ENCODE results near the gene S100A13. TPM values are rescaled to one million over a fixed set of nuclear protein-coding genes. Genes with fewer than 3 reads are reported as not detected.

S100A13 gene
- total RNA-seq, 4 donors from 2014 or later = 33.8 to 67.8 (median 45.5) TPM

GRCh38 chr1:153609585-153609907 is 17.8 kb downstream of the S100A13 start:
- Histone ChIP-seq H3K4me3 (peak overlapping the region in 2 of 4 donors; percentile 25 to 32), H3K9me3 (no peaks in the 10 kb centered on the region), H3K27ac (peak overlapping the region; percentile 89 to 97 (median 92)), H3K36me3 (peaks cover 0 to 19% (median 3%) of the 10 kb centered on the region in 4 donors), H3K4me1 (peaks cover 29 to 60% (median 44%) of the 10 kb centered on the region in 4 donors), H3K27me3 (no peaks in the 10 kb centered on the region)
- intact Hi-C loops (cut with DNase I; ENCODE audit: low total_unique reads) (no loop called here), in situ Hi-C loops (cut with MboI; ENCODE audit: low pct_ligation_motif_present in 1 of 4, low pct_unique_long_range_greater_than_20kb in 1 of 4, low sequenced_read_pairs in 3 of 4) (no loop called here)
- no peak for DNase-seq
- WGBS, 2 donors (ENCODE audit: low coverage in 1 of 2) = 47 to 80% methylated on average over 3 to 6 of the region's 6 CpGs
- TF ChIP-seq POLR2A (IDR thresholded peaks at IDR 0.05) (no peak), EP300 (IDR thresholded peaks at IDR 0.05; ENCODE audit: low read depth) (no peak), POLR2AphosphoS5 (IDR thresholded peaks at IDR 0.05) (no peak)
- TF ChIP-seq, protein P1, sequence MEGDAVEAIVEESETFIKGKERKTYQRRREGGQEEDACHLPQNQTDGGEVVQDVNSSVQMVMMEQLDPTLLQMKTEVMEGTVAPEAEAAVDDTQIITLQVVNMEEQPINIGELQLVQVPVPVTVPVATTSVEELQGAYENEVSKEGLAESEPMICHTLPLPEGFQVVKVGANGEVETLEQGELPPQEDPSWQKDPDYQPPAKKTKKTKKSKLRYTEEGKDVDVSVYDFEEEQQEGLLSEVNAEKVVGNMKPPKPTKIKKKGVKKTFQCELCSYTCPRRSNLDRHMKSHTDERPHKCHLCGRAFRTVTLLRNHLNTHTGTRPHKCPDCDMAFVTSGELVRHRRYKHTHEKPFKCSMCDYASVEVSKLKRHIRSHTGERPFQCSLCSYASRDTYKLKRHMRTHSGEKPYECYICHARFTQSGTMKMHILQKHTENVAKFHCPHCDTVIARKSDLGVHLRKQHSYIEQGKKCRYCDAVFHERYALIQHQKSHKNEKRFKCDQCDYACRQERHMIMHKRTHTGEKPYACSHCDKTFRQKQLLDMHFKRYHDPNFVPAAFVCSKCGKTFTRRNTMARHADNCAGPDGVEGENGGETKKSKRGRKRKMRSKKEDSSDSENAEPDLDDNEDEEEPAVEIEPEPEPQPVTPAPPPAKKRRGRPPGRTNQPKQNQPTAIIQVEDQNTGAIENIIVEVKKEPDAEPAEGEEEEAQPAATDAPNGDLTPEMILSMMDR (IDR thresholded peaks at IDR 0.05) = no peak

GRCh38 chr1:153608742-153609584 is 18.3 kb downstream of the S100A13 start:
- in situ Hi-C loops (cut with MboI; ENCODE audit: low pct_ligation_motif_present in 1 of 4, low pct_unique_long_range_greater_than_20kb in 1 of 4, low sequenced_read_pairs in 3 of 4) = no loop called here
- TF ChIP-seq, protein P1 (IDR thresholded peaks at IDR 0.05) = no peak
- TF ChIP-seq POLR2AphosphoS5 (IDR thresholded peaks at IDR 0.05) (peak; percentile 60 to 82 (median 76)), POLR2A (IDR thresholded peaks at IDR 0.05) (peak; percentile 41), EP300 (IDR thresholded peaks at IDR 0.05; ENCODE audit: low read depth) (no peak)
- 36 to 43% methylated on average over 1 to 19 of the region's 19 CpGs for WGBS, 2 donors (ENCODE audit: low coverage in 1 of 2)
- Histone ChIP-seq H3K27ac (peak overlapping the region; percentile 89 to 97 (median 92)), H3K27me3 (no peaks in the 10 kb centered on the region), H3K9me3 (no peaks in the 10 kb centered on the region), H3K4me3 (peak overlapping the region in 2 of 4 donors; percentile 25 to 32), H3K36me3 (peaks cover 0 to 19% (median 3%) of the 10 kb centered on the region in 4 donors), H3K4me1 (peaks cover 29 to 54% (median 41%) of the 10 kb centered on the region in 4 donors)
- intact Hi-C loops (cut with DNase I; ENCODE audit: low total_unique reads) = no loop called here
- peak; percentile 88 for DNase-seq

DNA sequence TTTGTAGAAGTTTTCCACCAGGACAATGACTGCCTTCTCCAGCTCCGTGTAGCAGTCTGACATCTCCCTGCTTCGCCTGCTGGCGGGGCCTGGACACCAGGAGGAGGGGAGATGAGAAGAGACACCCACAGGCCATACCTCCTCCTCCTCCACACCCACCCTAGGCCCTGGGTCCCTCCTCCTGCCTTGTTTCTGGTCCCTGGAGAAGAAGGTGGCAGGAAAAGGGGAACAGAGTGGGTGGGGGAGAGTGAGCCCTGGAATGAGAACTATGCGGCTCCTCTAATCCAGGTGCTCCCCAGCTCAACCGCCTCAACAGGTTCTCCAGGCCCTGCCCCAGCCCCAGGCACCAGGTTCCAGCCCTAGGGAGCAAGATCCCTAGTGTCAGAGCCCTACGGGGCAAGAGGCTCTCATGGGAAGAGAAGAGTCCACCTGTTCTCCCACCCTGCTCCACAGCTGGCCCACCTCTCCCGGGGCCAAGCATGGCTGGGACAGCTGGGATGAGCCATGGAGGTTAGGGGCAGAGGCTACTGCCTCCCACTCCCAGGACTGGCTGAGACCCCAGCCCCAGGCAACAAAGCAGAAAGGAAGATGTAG is 19.1 kb downstream of the S100A13 start:
- Histone ChIP-seq H3K27ac (peak overlapping the region; percentile 89 to 97 (median 92)), H3K4me1 (peaks cover 23 to 47% (median 35%) of the 10 kb centered on the region in 4 donors), H3K27me3 (no peaks in the 10 kb centered on the region), H3K9me3 (no peaks in the 10 kb centered on the region), H3K4me3 (peak overlapping the region in 2 of 4 donors; percentile 4 to 32), H3K36me3 (peaks cover 0 to 19% (median 3%) of the 10 kb centered on the region in 4 donors)
- TF ChIP-seq, protein P1 (IDR thresholded peaks at IDR 0.05) = no peak
- TF ChIP-seq EP300 (IDR thresholded peaks at IDR 0.05; ENCODE audit: low read depth) (no peak), POLR2A (IDR thresholded peaks at IDR 0.05) (no peak), POLR2AphosphoS5 (IDR thresholded peaks at IDR 0.05) (no peak)
- in situ Hi-C loops (cut with MboI; ENCODE audit: low pct_ligation_motif_present in 1 of 4, low pct_unique_long_range_greater_than_20kb in 1 of 4, low sequenced_read_pairs in 3 of 4) (no loop called here), intact Hi-C loops (cut with DNase I; ENCODE audit: low total_unique reads) (no loop called here)
- 78% methylated on average over 6 of the region's 7 CpGs; no CpG with 5 or more reads in 1 of the 2 donors for WGBS, 2 donors (ENCODE audit: low coverage in 1 of 2)
- DNase-seq = no peak

DNA sequence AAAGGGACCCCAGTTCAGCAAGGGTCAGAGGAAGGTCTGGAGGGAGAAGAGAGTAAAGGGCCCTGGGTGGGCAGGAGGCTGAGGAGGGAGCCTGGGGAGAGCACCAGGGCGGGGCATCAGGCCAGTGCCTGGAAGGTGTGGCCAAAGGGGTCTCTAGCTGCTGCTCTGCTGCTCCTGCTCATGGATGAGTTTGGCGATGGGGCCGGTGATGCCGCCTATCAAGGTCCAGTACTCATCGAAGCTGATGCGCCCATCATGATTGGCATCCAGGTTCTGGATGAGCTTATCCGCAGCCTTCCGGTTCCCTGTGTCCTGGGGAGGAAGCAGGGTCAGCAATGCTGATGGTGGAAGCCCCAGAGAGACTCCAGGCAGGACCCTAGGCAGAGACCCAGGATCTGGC is 19.9 kb downstream of the S100A13 start:
- TF ChIP-seq, protein P1 (IDR thresholded peaks at IDR 0.05) = no peak
- TF ChIP-seq POLR2AphosphoS5 (IDR thresholded peaks at IDR 0.05) (no peak), POLR2A (IDR thresholded peaks at IDR 0.05) (no peak), EP300 (IDR thresholded peaks at IDR 0.05; ENCODE audit: low read depth) (no peak)
- Histone ChIP-seq H3K27ac (peak overlapping the region; percentile 89 to 97 (median 92)), H3K4me3 (no peak overlapping the region), H3K27me3 (no peaks in the 10 kb centered on the region), H3K4me1 (peaks cover 21 to 44% (median 33%) of the 10 kb centered on the region in 4 donors), H3K9me3 (no peaks in the 10 kb centered on the region), H3K36me3 (peaks cover 0 to 19% (median 3%) of the 10 kb centered on the region in 4 donors)
- no peak for DNase-seq
- intact Hi-C loops (cut with DNase I; ENCODE audit: low total_unique reads) (no loop called here), in situ Hi-C loops (cut with MboI; ENCODE audit: low pct_ligation_motif_present in 1 of 4, low pct_unique_long_range_greater_than_20kb in 1 of 4, low sequenced_read_pairs in 3 of 4) (no loop called here)
- WGBS, 2 donors (ENCODE audit: low coverage in 1 of 2) = 94 to 100% methylated on average over 2 to 8 of the region's 8 CpGs
